Endothelial cell of umbilical vein (primary cell): ENCODE results near the gene USP35. TPM values are rescaled to one million over a fixed set of nuclear protein-coding genes. Genes with fewer than 3 reads are reported as not detected.

ENCODE experiments used
- BruUV-seq: library from RNA; stranded (reverse); fragments of 400-500 nt; replicated peaks from 2 replicates; lab custom pipeline; 2021; lab: Mats Ljungman, UMichigan
- CTCF ChIA-PET: fragments of 300-600, 350-600 bp; sonication (Branson Sonifier 250); formaldehyde crosslinking; loops from one replicate; lab custom pipeline; 2021; ENCODE audit warnings: antibody characterized with exemption, inconsistent platforms; lab: Charles Lee
- POLR2A ChIA-PET: fragments of 300-600, 350-600 bp; sonication (Branson Sonifier 250); formaldehyde crosslinking; loops from one replicate; lab custom pipeline; 2021; ENCODE audit warnings: antibody characterized with exemption, inconsistent platforms; lab: Charles Lee
- DNase-seq: peaks from one replicate; pipeline ENCODE4 v3.0.0-alpha.2; 2011; ENCODE audit warnings: low read depth, low spot score
- FAIRE-seq: peaks from 2 replicates; lab custom pipeline; 2011; peaks lifted over from hg19 to GRCh38; lab: Jason Lieb, UNC
- H2AFZ ChIP-seq: 2 replicates; pipeline ENCODE4 v1.6.0; 2012; ENCODE audit warnings: low read depth, low read length, control low read depth, inconsistent platforms
- H3K27ac ChIP-seq: 2 replicates; pipeline ENCODE4 v1.5.1; 2011; ENCODE audit warnings: low read depth, mild to moderate bottlenecking, control low read depth, low read length, moderate library complexity; ENCODE audit not compliant: insufficient read depth
- H3K27me3 ChIP-seq, 2 experiments: 2 replicates each; pipeline versions ENCODE4 v1.6.0 to v1.6.1; 2011; ENCODE audit warnings: low read length in 2 of 2, mixed read lengths in 1 of 2; ENCODE audit not compliant: control insufficient read depth in 2 of 2, insufficient read depth in 2 of 2
- H3K36me3 ChIP-seq, 2 experiments: 2 replicates in 1 of 2; 3 replicates in 1 of 2; pipeline ENCODE4 v1.5.1; 2011; ENCODE audit warnings: low read length in 2 of 2, mild to moderate bottlenecking in 1 of 2, moderate library complexity in 1 of 2; ENCODE audit not compliant: control insufficient read depth in 2 of 2, insufficient read depth in 2 of 2; ENCODE audit errors: extremely low read depth in 1 of 2
- H3K4me1 ChIP-seq: 3 replicates; pipeline ENCODE4 v1.5.1; 2011; ENCODE audit warnings: mild to moderate bottlenecking, low read length; ENCODE audit not compliant: control insufficient read depth, insufficient read depth; ENCODE audit errors: extremely low read depth
- H3K4me2 ChIP-seq: 2 replicates; pipeline ENCODE4 v1.6.1; 2011; ENCODE audit warnings: low read length, control low read depth, mixed read lengths; ENCODE audit not compliant: insufficient read depth
- H3K4me3 ChIP-seq, 3 experiments: fragments of 200-600 bp in 1 of 3; sonication (generic), shearing (Covaris generic) in 1 of 3; replicated peaks in 1 of 3; 2 replicates each; pipeline ENCODE4 v1.5.1; 2011 to 2016; ENCODE audit warnings: control low read depth in 3 of 3, low read length in 3 of 3, mild to moderate bottlenecking in 2 of 3, inconsistent platforms in 1 of 3, low read depth in 1 of 3, moderate library complexity in 1 of 3; ENCODE audit not compliant: insufficient read depth in 1 of 3
- H3K79me2 ChIP-seq: 2 replicates; pipeline ENCODE4 v1.6.0; 2012; ENCODE audit warnings: low read length, inconsistent platforms; ENCODE audit not compliant: control insufficient read depth, insufficient read depth
- H3K9ac ChIP-seq: replicated peaks from 2 replicates; pipeline ENCODE3; 2011; ENCODE audit warnings: low read length, control low read depth; ENCODE audit not compliant: insufficient read depth; ENCODE audit errors: extremely low read depth
- H3K9me1 ChIP-seq: replicated peaks from 3 replicates; pipeline ENCODE4 v1.6.0; 2011; ENCODE audit warnings: mild to moderate bottlenecking, low read length; ENCODE audit not compliant: control insufficient read depth, insufficient read depth; ENCODE audit errors: extremely low read depth
- H3K9me3 ChIP-seq: replicated peaks from 2 replicates; pipeline ENCODE4 v1.5.1; 2012; ENCODE audit warnings: low read length, inconsistent platforms; ENCODE audit not compliant: control insufficient read depth, insufficient read depth
- H4K20me1 ChIP-seq: replicated peaks from 2 replicates; pipeline ENCODE3; 2011; ENCODE audit warnings: mild to moderate bottlenecking, low read length; ENCODE audit not compliant: control insufficient read depth, insufficient read depth; ENCODE audit errors: extremely low read depth
- EZH2 ChIP-seq: IDR thresholded peaks from 2 replicates; pipeline ENCODE4 v1.6.1; 2012; ENCODE audit warnings: borderline replicate concordance, low read depth, mild to moderate bottlenecking, moderate library complexity, low read length, inconsistent platforms; ENCODE audit not compliant: severe bottlenecking
- FOS ChIP-seq: IDR thresholded peaks from 2 replicates; pipeline ENCODE4 v1.6.1; 2011; ENCODE audit warnings: mild to moderate bottlenecking, low read length, moderate library complexity, borderline replicate concordance; ENCODE audit not compliant: insufficient read depth
- GATA2 ChIP-seq: IDR thresholded peaks from 2 replicates; pipeline ENCODE4 v1.7.0; 2011; ENCODE audit warnings: low read depth, mild to moderate bottlenecking, moderate library complexity, mixed read lengths, low read length; ENCODE audit not compliant: insufficient read length, insufficient read depth
- JUN ChIP-seq: IDR thresholded peaks from 2 replicates; pipeline ENCODE4 v1.6.1; 2011; ENCODE audit warnings: borderline replicate concordance, low read depth; ENCODE audit not compliant: insufficient read length, insufficient read depth
- MYC ChIP-seq: IDR thresholded peaks from one replicate; pipeline ENCODE4 v1.6.1; 2011; ENCODE audit warnings: mild to moderate bottlenecking, low read depth, low read length
- POLR2A ChIP-seq: IDR thresholded peaks from 2 replicates; pipeline ENCODE4 v1.6.1; 2012; ENCODE audit warnings: low read depth, mild to moderate bottlenecking, control low read depth, low read length
- POLR2AphosphoS5 ChIP-seq: IDR thresholded peaks from 2 replicates; pipeline ENCODE4 v1.6.1; 2012; ENCODE audit warnings: low read depth, mild to moderate bottlenecking, control low read depth, low read length, moderate library complexity; ENCODE audit not compliant: insufficient read depth
- dilution Hi-C: fragments of 300-500 bp; cut with MboI; formaldehyde crosslinking; loops from one replicate; pipeline ENCODE4 v1.15.0; 2019; ENCODE audit warnings: low sequenced_read_pairs; ENCODE audit not compliant: extremely low pct_ligation_motif_present
- intact Hi-C: fragments of 100-400 bp; cut with micrococcal nuclease; formaldehyde crosslinking; loops from one replicate; pipeline ENCODE4 v1.10.0; 2022
- polyA plus RNA-seq, 4 experiments: library from polyadenylated mRNA; depleted of rRNA in 3 of 4; stranded (reverse) in 3 of 4; unstranded in 1 of 4; fragments of >200 nt; gene quantifications; 2 replicates each; pipeline versions ENCODE4 v1.2.1 to v1.2.3, GENCODE V29; 2011 to 2012; ENCODE audit warnings: missing spikeins in 1 of 4
- total RNA-seq: library from RNA; stranded (reverse); gene quantifications from 2 replicates; pipeline ENCODE4 v1.2.3, GENCODE V29; 2021
- TF ChIP-seq, protein P1 (sequence below), 2 donors: IDR thresholded peaks; 1 replicate in 1 of 2; 2 replicates in 1 of 2; pipeline ENCODE4 v1.5.1; 2011; ENCODE audit warnings: low read length in 2 of 2, mild to moderate bottlenecking in 2 of 2, moderate library complexity in 2 of 2, control low read depth in 1 of 2, inconsistent platforms in 1 of 2, low read depth in 1 of 2; ENCODE audit not compliant: insufficient read depth in 1 of 2; ENCODE audit errors: extremely low read depth in 1 of 2
- TF ChIP-seq, protein P2 (sequence below): IDR thresholded peaks from 2 replicates; pipeline ENCODE4 v1.6.1; 2011; ENCODE audit not compliant: insufficient read depth, insufficient read length

Gene USP35
- total and polyA plus RNA-seq, 2 donors (not counting 3 experiments of a cell fraction or from before 2014, with no cell fraction given) = 8.9 to 12.4 TPM

DNA sequence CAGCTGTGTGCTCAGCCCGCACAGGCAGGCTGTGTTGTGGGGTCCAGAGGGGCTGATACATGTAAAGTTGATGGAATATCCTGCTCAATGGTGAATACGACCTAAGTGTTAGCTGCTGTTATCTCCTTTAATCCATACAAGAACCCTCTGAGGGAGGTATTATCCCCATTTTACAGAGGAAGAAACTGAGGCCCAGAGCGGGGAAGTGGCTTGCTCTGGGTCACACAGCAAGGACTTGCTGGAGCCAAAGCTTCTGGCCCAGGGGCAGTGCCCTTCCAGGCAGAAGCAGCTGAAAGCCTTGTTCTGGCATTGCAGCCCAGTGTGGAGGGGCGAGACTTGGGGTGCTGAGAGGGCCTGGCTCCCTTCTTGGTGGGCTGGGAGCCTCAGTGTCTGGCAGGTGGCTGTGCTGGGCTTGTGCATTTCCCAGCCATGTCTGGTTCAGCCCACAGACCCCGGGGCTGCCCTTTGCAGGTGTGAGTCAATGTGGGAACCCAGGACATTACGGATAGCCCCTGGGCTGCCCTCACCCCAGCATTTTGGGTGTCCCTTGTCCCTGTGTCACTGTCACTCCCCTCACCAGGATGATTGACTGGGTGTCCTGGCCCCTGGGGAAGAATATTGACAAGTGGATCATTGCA is 10.4 kb downstream of the USP35 start:
- no peaks in the 10 kb centered on the region for H3K79me2 ChIP-seq
- dilution Hi-C loops (no loop called here), intact Hi-C loops (no loop called here)
- no peak overlapping the region for H3K27ac ChIP-seq
- no peaks in the 10 kb centered on the region for H3K9me1 ChIP-seq
- H3K27me3 ChIP-seq = no peaks in the 10 kb centered on the region
- TF ChIP-seq POLR2AphosphoS5 (no peak), JUN (no peak), FOS (no peak), EZH2 (no peak), POLR2A (no peak), GATA2 (no peak), MYC (no peak)
- TF ChIP-seq, protein P1, sequence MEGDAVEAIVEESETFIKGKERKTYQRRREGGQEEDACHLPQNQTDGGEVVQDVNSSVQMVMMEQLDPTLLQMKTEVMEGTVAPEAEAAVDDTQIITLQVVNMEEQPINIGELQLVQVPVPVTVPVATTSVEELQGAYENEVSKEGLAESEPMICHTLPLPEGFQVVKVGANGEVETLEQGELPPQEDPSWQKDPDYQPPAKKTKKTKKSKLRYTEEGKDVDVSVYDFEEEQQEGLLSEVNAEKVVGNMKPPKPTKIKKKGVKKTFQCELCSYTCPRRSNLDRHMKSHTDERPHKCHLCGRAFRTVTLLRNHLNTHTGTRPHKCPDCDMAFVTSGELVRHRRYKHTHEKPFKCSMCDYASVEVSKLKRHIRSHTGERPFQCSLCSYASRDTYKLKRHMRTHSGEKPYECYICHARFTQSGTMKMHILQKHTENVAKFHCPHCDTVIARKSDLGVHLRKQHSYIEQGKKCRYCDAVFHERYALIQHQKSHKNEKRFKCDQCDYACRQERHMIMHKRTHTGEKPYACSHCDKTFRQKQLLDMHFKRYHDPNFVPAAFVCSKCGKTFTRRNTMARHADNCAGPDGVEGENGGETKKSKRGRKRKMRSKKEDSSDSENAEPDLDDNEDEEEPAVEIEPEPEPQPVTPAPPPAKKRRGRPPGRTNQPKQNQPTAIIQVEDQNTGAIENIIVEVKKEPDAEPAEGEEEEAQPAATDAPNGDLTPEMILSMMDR (IDR thresholded peaks at IDR 0.05; ENCODE audit: extremely low read depth in 1 of 2, insufficient read depth in 1 of 2, low read depth in 1 of 2, low read length in 2 of 2) = no peak
- TF ChIP-seq, protein P2, sequence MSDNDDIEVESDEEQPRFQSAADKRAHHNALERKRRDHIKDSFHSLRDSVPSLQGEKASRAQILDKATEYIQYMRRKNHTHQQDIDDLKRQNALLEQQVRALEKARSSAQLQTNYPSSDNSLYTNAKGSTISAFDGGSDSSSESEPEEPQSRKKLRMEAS = no peak
- no peak overlapping the region for H2AFZ ChIP-seq
- DNase-seq = no peak
- peaks cover 0 to 16% of the 10 kb centered on the region in 2 experiments for H3K36me3 ChIP-seq
- no peaks in the 10 kb centered on the region for H3K9me3 ChIP-seq
- ChIA-PET POLR2A (no interaction called here), CTCF (interaction anchor here (2.3 kb wide), 1 partner anchor 365 kb away, joined by 9 read pairs; no protein-coding TSS in a partner anchor)
- no peak overlapping the region for H3K4me3 ChIP-seq
- peaks cover 5% of the 10 kb centered on the region for H3K4me1 ChIP-seq
- no peak overlapping the region for H3K9ac ChIP-seq
- no peak overlapping the region for H3K4me2 ChIP-seq
- no peak for FAIRE-seq
- H4K20me1 ChIP-seq = no peaks in the 10 kb centered on the region
- no TSS peak for BruUV-seq
